HuH-7 (cell line): ENCODE measurements around the gene SKIL.

ENCODE experiments used
- DNase-seq: peaks from one replicate; pipeline ENCODE4 v3.0.0; 2011; ENCODE audit warnings: low spot score

SKIL gene

DNA sequence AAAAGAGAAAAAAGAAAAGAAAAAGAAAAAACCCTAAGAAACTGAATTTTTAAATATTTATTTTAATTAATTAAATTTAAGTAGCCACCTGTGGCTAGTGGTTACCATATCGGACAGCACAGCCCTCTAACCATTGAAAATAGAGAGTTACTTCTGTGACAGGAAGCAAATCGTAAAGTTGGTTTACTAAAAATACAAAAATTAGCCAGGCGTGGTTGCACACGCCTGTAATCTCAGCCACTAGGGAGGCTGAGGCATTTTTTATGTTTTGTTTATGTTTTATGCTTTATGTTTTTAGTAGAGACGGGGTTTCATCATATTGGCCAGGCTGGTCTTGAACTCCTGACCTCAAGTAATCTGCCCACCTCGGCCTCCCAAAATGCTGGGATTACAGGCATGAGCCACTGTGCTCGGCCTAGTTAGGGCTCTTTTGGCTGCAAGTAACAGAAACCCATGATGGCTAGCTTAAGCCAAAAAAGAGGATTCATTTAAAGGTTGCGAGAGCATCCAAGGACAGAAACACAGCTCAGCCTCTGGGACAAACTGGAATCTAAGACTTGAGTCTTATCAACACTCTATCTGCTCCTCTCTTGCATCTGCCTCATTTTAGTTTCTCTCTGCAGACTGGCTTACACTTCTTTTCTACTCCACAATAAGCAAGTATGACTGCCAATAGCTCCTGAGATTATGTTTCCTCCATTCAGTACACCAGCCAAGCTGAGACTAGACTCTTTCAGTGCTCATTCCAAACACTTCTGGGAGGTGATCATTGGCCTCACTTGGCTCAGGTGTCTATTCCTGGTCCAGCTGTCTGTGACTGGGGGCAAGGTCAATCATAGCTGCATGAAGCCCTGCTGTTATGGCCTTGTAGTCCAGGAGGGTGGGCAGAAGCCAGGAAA lies 6.8 kb upstream of the SKIL start:
- DNase-seq: no peak

DNA sequence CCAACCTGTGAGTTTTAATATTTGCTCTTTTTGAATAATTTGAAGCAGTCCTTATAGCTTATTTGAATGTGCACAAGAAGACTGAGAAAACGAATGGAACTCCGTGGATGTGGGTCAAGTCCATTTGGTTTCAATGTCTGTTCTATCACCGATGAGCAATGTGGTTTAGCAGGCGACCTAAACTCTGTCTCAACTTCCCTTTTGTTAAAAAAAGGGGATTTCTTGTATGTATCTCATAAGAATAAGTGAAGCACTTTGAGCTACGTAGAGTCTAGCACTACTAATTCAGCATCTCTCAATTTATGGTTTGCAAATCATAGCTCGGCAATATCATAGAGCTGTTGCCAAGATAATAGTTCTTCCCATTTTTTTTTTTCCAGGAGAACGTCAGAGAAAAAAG lies 4.6 kb upstream of the SKIL start:
- no peak for DNase-seq

DNA sequence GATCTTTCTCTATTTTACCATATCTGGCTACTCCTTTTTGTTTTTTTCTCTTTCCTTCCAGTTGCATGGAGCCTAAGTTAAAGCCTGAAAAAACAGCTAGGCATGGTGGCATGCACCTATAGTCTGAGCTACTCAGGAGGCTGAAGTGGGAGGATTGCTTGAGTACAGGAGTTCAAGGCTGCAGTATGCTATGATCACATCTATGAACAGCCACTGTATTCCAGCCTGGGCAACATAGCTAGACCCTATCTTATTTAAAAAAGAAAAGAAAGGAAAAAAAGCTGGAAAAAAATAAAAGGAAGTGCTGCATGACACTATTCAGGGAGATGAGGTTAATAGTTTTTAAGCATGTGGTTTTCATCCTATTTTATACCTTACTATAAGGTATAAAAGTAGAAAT lies 4.0 kb upstream of the SKIL start:
- DNase-seq: no peak

DNA sequence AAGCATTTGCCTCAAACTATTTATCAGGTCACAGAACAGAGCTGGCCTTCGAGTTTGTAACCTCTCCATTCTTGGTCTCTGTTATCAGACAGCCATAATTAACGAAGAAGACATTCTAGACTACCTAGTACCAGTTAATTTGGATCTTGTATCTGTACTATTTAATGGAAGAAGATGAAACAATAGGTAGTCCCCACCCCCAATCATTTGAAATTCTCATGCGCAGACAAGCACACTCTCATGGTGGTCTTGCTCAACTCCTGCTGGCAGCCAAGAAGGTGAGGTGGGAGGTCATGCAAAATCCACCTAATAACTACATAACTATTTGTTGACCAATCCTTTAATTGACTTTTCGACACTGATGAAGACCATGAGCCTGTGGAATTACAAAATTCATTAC lies 2.8 kb upstream of the SKIL start:
- no peak for DNase-seq

DNA sequence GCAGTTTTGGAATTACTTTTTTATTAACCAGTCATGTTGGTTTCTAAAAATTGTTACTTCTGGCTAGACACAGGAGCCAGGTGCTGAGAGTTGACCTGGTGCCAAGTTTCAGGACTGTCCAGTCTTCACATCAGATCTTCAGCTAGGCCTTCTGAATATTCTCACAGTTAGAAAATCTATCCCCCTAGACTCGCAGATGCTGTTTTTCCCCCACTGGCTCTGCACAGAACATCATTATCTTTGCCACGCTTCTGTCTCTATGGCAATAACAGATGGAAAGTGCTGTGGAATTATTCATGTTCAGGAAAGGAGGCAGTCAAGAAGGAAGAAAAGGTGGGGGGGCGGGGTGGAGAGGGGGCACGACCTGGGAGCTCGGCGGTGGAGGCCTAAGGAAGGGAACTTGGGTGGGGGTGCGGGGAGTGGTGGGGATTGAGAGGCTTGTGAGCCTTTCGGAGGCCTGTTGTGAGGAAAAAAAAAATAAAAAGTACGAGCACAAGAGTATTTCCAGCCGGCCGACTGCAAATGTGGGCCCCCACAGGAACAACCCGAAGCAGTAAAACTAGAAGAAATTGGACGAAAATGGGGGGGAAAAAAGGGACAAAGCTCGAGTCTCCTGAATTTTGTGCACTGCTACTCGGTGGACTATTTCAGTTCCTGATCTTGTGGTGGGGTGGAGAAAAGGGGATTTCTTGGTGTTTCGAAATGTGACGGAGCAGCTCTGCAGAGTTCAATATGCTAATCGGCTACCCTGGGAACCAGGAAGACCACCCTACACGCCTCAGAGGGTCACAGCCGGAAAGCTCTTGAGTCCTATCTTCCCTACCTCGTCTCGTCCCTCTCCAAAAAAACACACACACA lies 1.5 kb upstream of the SKIL start:
- DNase-seq: no peak

DNA sequence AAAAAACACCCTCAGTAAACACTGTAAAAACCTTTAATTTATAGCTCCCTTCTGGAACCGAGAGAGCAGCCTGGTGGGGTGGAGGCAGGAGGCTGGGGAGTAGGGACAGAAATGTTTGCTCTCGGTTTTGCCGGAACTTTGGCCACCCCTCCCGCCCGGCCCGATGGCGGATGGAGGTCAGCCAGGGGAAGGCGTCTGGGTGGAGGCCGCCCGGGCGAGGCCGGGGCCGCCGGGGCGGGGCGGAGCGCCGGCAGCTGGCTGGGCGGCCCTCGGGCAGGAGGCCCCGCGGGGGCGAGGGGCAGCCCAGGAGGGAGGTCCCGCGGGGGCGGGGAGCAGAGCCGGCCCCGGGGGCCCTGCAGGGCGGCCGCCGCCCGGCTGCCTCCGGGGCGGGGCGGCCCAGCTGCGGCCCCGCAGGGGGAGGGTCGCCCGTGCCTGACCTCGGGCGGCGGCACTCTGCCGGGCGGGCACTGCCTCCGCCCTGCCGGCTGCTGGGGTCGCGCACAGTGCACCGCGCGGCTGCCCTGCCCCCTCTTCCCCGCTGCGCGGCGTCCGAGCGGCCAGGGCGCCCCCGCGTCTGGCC lies 829 bp upstream of the SKIL start:
- DNase-seq: peak; percentile 81

DNA sequence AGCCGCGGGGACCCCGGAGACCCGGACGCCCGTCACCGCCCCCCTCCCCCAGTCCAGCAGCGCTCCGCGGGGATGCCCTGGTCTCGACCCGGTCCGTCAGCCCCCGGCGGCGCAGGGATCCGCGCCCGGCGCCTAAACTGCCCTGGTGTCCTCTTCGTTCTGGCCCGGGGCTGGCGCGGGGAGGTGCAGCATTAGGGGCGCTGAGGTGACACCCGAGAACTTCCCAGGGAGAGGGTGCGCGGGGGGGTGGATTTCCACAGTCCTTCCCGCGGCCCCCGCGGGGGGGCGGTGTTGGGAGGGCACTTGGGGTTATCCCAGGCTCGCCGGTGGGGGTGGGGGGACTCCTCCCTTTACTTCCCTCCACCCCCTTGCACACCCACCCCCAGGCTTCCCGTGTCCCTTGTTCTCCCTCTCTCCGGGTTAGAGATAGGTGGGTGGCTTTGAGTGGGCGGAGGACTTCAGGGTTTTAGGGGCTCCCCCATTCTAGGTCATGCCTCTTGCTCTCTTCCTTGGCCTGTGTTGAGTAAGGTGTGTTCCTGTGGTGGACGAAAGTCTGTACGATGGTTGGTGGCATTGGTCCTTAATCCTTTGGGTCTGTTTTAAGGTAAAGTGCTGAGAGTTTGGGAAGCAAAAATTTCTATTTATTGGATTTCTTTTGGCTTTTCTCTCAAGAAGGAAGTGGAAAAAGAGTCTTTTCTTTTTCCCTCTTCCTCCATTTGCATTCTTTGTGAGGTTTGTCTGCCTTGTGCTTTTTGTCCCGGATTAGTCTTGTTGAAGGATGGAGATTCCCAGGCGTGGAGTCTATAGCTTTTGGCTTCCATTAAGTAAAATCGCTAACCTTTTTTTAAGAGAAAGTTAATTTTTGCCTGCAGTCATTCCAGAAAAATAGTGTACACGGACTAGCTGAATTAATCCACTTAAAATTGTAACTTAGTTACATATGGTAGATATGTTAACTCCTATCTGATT lies 811 bp downstream of the SKIL start:
- peak; percentile 57 for DNase-seq

DNA sequence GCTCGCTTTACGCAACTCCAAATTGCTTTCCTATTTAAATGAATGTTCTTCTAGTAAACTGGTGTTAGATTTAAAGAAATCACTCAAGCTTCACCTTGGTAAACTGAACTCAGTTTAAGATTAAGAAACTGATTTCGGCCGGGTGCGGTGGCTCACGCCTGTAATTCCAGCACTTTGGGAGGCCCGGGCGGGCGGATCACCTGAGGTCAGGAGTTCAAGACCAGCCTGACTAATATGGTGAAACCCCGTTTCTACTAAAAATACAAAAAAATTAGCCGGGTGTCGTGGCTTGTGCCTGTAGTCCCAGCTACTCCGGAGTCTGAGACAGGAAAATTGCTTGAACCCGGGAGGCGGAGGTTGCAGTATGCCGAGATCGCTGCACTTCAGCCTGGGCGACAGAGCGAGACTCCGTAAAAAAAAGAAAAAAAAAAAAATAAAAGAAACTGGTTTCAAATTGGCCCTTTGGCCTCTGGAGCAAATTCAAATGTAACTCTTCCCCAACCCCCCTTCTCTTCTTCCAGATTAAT lies 1.7 kb downstream of the SKIL start:
- no peak for DNase-seq

DNA sequence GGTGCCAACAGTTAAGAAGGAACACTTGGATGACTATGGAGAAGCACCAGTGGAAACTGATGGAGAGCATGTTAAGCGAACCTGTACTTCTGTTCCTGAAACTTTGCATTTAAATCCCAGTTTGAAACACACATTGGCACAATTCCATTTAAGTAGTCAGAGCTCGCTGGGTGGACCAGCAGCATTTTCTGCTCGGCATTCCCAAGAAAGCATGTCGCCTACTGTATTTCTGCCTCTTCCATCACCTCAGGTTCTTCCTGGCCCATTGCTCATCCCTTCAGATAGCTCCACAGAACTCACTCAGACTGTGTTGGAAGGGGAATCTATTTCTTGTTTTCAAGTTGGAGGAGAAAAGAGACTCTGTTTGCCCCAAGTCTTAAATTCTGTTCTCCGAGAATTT lies 3.0 kb downstream of the SKIL start:
- DNase-seq: no peak

DNA sequence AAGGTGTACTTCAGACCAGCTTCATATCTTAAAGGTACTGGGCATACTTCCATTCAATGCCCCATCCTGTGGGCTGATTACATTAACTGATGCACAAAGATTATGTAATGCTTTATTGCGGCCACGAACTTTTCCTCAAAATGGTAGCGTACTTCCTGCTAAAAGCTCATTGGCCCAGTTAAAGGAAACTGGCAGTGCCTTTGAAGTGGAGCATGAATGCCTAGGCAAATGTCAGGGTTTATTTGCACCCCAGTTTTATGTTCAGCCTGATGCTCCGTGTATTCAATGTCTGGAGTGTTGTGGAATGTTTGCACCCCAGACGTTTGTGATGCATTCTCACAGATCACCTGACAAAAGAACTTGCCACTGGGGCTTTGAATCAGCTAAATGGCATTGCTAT lies 3.4 kb downstream of the SKIL start:
- DNase-seq: no peak

DNA sequence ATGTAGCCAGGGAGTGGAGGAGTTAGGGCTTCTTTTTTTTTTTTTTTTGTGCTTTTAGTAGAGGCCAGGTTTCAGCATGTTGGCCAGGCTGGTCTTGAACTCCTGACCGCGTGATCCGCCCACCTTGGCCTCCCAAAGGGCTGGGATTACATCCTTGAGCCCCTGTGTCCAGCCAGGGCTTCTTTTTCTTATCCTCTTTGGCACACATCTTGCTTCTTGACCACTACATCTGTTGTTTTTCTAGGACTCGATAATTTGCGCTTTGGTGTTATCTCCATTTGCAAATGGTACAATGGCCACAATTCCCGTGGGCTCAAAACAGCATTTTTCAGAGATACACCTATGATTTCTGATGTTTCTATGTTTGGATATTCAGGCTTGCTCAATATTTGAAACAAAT lies 4.2 kb downstream of the SKIL start:
- no peak for DNase-seq

DNA sequence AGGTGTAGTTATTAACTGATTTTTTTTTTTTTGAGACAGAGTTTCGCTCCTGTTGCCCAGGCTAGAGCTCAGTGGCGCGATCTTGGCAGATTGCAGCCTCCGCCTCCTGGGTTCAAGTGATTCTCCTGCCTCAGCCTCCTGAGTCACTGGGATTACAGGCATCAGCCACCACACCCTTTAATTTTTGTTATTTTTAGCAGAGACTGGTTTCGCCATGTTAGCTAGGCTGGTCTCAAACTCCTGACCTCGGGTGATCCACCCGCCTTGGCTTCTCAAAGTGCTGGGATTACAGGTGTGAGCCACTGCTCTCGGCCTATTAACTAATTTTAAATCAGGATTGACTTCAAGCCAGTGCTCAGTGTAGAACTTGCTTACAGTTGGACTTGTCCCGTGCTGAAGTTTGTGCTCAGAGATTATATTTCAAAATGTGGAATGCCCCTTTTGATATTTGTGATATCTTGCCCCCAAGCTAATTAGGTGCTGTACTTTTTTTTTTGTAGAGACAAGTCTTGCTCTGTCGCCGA lies 6.0 kb downstream of the SKIL start:
- DNase-seq: no peak

DNA sequence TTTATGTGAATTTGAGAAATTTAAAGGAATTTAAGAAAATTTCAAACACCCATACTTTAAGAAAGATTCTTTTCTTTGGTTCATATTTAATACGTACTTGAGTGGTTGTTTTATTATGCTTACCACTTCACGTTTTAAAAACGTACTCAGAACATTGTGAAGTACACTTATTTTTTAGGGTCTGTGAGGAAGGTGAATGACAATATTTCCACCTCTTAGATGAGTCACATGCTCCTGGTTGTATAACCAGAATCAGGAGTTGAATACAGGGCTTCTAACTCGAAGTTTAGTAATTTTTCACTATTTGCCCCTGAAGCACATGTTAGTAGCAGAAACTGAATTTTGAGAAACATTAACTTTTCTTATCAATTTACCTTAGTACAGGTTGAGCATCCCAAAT lies 7.5 kb downstream of the SKIL start:
- DNase-seq: no peak

DNA sequence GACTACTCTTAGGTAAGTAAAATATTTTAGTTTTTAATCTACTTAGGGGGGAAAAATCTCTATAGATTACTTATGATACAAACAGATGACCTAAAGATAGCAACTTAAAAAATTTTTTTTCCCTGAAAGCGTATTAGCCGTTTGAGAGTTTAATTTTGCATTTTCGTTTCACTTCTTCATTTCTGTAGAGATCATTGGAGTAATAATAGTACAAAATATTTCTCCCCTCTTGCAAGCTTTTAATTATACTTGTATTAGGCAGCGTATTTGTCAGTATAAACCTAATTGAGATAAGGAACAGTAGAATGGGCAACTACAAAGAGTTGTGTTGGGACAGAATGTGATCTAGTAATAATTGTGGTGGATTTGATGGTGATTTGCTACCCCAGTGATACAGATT lies 10.3 kb downstream of the SKIL start:
- no peak for DNase-seq

DNA sequence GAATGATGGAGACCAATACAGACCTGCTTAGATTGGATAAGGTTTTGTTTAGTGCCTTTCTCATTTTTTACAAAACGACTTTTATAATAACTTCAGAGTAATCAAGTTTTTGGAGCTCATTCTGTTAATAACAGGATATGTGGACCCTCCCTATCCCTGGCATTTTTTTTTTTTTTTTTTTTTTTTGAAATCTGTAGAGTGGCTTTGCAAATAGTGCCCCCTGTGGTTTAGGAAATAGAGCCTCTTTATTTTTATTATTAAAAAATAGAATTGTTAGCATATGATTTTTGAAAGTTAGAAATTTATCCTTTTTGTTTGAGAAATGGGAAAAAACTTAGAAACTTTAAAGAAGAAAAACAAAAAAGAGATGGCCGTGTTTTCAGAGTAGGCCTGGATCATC lies 11.4 kb downstream of the SKIL start:
- DNase-seq: no peak

DNA sequence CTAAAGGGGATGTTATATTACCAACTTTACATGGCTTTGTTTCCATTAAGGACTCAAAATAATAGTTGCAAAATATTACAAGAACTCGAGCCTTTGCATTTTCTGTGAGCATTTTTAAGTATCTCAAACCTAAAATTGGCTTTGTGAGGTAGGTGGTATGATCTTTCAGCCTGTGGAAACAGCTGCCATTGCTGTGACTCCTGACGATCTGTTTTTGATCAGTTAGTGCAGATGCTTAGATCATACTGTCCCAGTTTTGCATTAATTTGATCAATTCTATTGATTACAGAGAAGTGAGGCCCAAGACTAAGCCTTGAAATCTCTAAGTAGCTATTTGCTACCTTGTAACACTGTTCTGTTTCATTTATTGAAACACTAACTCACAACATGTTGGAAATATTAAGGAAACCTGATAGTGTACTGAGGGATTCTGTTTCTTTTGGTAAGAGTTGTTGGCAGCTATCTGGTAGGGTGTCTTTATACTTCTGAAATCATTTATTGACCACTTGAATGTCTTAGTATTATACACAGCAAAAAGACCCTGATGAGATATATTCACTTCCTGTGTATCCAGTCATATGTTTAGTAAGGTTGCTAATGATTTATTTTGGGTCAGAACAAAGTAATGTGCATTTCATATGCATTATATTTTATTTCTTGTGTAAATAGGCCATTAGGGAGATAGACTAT lies 14.8 kb downstream of the SKIL start:
- DNase-seq: no peak

DNA sequence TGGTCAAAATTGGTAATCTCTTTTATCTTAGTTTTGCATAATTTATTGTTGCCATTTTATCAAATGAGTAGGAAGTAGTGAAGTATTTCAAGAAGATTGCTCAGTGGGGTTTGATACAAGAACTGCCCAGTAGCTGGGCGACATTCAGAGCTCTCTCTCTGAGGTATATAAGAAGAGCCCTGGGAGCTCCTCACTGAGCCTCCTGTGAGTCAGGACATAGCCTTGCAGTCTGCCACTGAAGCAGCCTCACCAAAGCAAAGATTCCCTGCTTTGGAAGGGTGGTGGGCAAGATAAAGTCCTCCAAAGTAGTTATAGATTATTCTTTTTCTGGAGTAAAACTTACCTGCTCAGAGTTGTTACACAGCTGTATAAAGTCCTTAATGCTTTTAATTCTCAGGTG lies 26.1 kb downstream of the SKIL start:
- no peak for DNase-seq

DNA sequence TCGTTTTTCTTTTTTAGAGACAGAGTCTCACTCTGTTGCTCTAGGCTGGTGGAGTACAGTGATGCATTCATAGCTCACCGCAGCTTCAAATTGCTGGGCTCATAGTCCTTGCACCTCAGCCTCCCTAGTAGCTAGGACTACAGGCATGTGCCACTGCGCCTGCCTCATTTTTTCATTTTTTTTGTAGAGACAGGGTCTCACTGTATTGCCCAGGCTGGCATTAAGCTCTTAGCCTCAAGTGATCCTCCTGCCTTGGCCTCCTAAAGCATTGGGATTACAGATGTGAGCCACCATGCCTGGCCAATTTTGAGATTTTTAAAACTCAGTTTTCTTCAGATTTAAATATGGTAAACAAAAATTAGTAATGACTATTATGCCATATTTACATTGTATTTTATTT lies 29.0 kb downstream of the SKIL start:
- no peak for DNase-seq

DNA sequence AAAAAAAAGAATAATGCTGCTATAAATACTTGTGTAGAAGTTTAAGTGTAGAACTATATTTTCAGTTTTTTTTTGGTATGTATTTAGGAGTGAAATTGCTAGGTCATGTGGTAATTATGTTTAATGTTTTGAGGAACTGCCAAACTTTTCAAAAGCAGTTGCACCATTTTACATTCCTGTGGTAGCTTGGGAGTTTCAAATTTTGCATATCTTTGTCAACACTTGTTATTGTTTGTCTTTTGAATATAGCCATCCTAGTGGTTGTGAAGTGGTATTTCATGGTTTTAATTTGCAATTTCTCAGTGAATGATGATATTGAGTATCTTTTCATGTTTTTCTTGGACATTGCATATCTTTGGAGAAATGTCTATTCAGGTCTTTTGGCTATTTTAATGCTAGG lies 30.4 kb downstream of the SKIL start:
- no peak for DNase-seq

DNA sequence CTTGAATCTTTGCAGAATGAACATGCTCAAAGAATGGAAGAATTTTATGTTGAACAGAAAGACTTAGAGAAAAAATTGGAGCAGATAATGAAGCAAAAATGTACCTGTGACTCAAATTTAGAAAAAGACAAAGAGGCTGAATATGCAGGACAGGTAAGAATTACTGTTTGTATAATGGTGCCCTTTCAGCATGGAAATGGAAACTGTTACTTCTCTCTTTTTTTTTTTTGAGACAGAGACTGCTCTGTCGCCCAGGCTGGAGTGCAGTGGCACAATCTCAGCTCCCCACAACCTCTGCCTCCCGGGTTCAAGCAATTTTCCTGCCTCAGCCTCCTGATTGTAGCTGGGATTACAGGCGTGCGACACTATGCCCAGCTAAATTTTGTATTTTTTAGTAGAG lies 33.6 kb downstream of the SKIL start:
- no peak for DNase-seq

DNA sequence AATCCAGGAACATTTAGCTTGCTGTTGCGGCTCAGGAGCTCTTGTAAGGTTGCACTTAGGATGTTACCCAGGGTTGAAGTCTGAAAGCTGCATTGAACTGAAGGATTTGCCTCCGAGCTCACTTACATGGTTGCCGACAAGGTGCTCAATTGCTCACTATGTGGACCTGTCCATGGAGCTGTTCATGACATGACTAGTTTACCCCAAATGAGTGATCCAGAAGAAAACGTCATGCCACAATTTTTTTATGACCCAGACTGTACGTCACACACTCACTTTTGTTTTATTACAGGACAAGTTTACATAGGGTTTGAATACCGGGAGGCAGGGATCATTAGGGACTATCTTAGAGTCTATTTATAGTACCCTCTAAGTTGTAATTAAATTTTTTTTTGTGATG lies 40.2 kb downstream of the SKIL start:
- DNase-seq: no peak
